DMS114 treated with DMSO at 0.1 percent for 48 hours (cell line): ENCODE results near the gene WWOX.

Source experiments
- DNase-seq: peaks from one replicate; lab custom pipeline; 2025; ENCODE audit not compliant: unreplicated experiment; lab: John Stamatoyannopoulos, UW

Gene WWOX

GRCh38 chr16:78455861-78456260 is 356.4 kb downstream of the WWOX start:
- no peak for DNase-seq

GRCh38 chr16:78458588-78458987 is 359.1 kb downstream of the WWOX start:
- DNase-seq: no peak

- no peak for DNase-seq
These were observed 361.0 kb downstream of the WWOX start for GRCh38 chr16:78460428-78460827.

GRCh38 chr16:78461087-78461486 is 361.6 kb downstream of the WWOX start:
- no peak for DNase-seq

- no peak for DNase-seq
These were observed 362.2 kb downstream of the WWOX start for GRCh38 chr16:78461496-78462287.

GRCh38 chr16:78462288-78463208 is 363.1 kb downstream of the WWOX start:
- no peak for DNase-seq

GRCh38 chr16:78463591-78463990 is 364.1 kb downstream of the WWOX start:
- DNase-seq: no peak

GRCh38 chr16:78464833-78465232 is 365.4 kb downstream of the WWOX start:
- DNase-seq: no peak

- DNase-seq: no peak
These were observed 366.3 kb downstream of the WWOX start for GRCh38 chr16:78465730-78466129.

- no peak for DNase-seq
These were observed 370.3 kb downstream of the WWOX start for GRCh38 chr16:78469787-78470186.

- DNase-seq: no peak
These were observed 373.7 kb downstream of the WWOX start for GRCh38 chr16:78473031-78473699.

GRCh38 chr16:78474762-78475161 is 375.3 kb downstream of the WWOX start:
- no peak for DNase-seq

- DNase-seq: no peak
These were observed 377.2 kb downstream of the WWOX start for GRCh38 chr16:78476615-78477014.

- DNase-seq: no peak
These were observed 378.9 kb downstream of the WWOX start for GRCh38 chr16:78478267-78478861.

- DNase-seq: no peak
These were observed 380.3 kb downstream of the WWOX start for GRCh38 chr16:78479723-78480122.

GRCh38 chr16:78480588-78480987 is 381.1 kb downstream of the WWOX start:
- DNase-seq: no peak

- DNase-seq: no peak
These were observed 383.9 kb downstream of the WWOX start for GRCh38 chr16:78483124-78483992.

GRCh38 chr16:78484509-78485058 is 385.1 kb downstream of the WWOX start:
- no peak for DNase-seq

- no peak for DNase-seq
These were observed 385.9 kb downstream of the WWOX start for GRCh38 chr16:78485188-78485916.
